ENCODE measurements around the gene PPP1R3G. TPM values are rescaled to one million over a fixed set of nuclear protein-coding genes. Genes with fewer than 3 reads are reported as not detected.

The PPP1R3G gene
- total RNA-seq, 1 experiment from 2014 or later = not detected

GRCh38 chr6:5104667-5105066, 19.5 kb downstream of the PPP1R3G start:
- Histone ChIP-seq H2BK120ac (ENCODE audit: low read depth, low read length, poor library complexity, severe bottlenecking) (no peak overlapping the region), H2BK5ac (ENCODE audit: insufficient read length, low read length) (no peak overlapping the region), H4K5ac (ENCODE audit: insufficient read length, low read depth, low read length) (no peak overlapping the region), H3K79me1 (ENCODE audit: insufficient read depth, low read depth, low read length, poor library complexity, severe bottlenecking) (no peaks in the 10 kb centered on the region), H2AK5ac (ENCODE audit: insufficient read length, low read length) (no peak overlapping the region), H3K9me3 (ENCODE audit: control insufficient read depth, low read depth, low read length) (no peaks in the 10 kb centered on the region), H3K18ac (ENCODE audit: insufficient read length, low read depth, low read length) (no peak overlapping the region), H4K91ac (ENCODE audit: insufficient read length, low read depth, low read length) (no peak overlapping the region), H3K4me2 (ENCODE audit: insufficient read depth, insufficient read length, low read length) (no peak overlapping the region), H3K23me2 (ENCODE audit: insufficient read length, low read depth, low read length, poor library complexity, severe bottlenecking) (no peaks in the 10 kb centered on the region), H3K56ac (ENCODE audit: insufficient read length, low read depth, low read length) (no peak overlapping the region), H2BK15ac (ENCODE audit: low read depth, low read length) (no peak overlapping the region), H3K4ac (ENCODE audit: low read depth, low read length) (no peak overlapping the region), H2BK20ac (ENCODE audit: low read depth, low read length, poor library complexity, severe bottlenecking) (no peak overlapping the region), H3K79me2 (ENCODE audit: insufficient read depth, low read length) (no peaks in the 10 kb centered on the region; the same call in 1 of the 2 replicates), H3K14ac (ENCODE audit: insufficient read depth, low read length) (no peak overlapping the region), H3K23ac (ENCODE audit: insufficient read length, low read depth, low read length) (no peak overlapping the region), H3K9ac (ENCODE audit: extremely low read depth, insufficient read length, low read length) (no peak overlapping the region), H4K20me1 (ENCODE audit: control insufficient read depth, insufficient read depth, insufficient read length) (no peaks in the 10 kb centered on the region), H3T11ph (ENCODE audit: low read length) (no peak overlapping the region), H3K27me3 (ENCODE audit: insufficient read depth, low read length) (no peaks in the 10 kb centered on the region), H4K8ac (replicated peaks; ENCODE audit: insufficient read length, low read depth, low read length) (no peak overlapping the region), H3K4me1 (ENCODE audit: insufficient read depth, low read length) (no peaks in the 10 kb centered on the region; the same call in 1 of the 2 replicates), H3K27ac (ENCODE audit: insufficient read length, low read depth, low read length) (no peak overlapping the region), H2BK12ac (ENCODE audit: insufficient read length, low read depth, low read length) (no peak overlapping the region), H2AFZ (ENCODE audit: low read length) (no peak overlapping the region)
- peaks cover 2 to 11% (median 2%) of the 10 kb centered on the region in 3 experiments; a peak in 4 of 7 replicates for H3K36me3 Mint-ChIP-seq (ENCODE audit: insufficient read depth in 1 of 3, low read depth in 3 of 3)
- no peak for TF ChIP-seq CTCF (conservative IDR thresholded peaks at IDR 0.05)
- H3K4me3 Mint-ChIP-seq = no peak overlapping the region
- WGBS (ENCODE audit: extremely low coverage, insufficient read length, low lambda C conversion rate) = no CpG with 5 or more reads among the region's 6 CpGs
- H3K4me1 Mint-ChIP-seq = peaks cover 8 to 10% of the 10 kb centered on the region in 2 experiments
- H3K27me3 Mint-ChIP-seq (ENCODE audit: low read depth) = peaks cover 8% of the 10 kb centered on the region
- no peaks in the 10 kb centered on the region; a peak in 1 of 5 replicates for H3K9me3 Mint-ChIP-seq
- DNase-seq = no peak
- no peak overlapping the region for H3K27ac Mint-ChIP-seq
